Stomach smooth muscle (tissue), 2 donors: ENCODE measurements around the gene ADGRG3.

ENCODE experiments used
- H3K27ac ChIP-seq: one replicate; pipeline ENCODE4 v1.7.0; 2013; ENCODE audit warnings: mild to moderate bottlenecking, low read length, inconsistent platforms
- H3K27me3 ChIP-seq, 2 donors: one replicate each; pipeline ENCODE4 v1.7.0; 2013; ENCODE audit warnings: low read length in 2 of 2; ENCODE audit not compliant: insufficient read depth in 2 of 2, control insufficient read depth in 1 of 2
- H3K36me3 ChIP-seq, 2 donors: one replicate each; pipeline ENCODE4 v1.7.0; 2013; ENCODE audit warnings: low read length in 2 of 2; ENCODE audit not compliant: control insufficient read depth in 2 of 2, insufficient read depth in 2 of 2
- H3K4me1 ChIP-seq: one replicate; pipeline ENCODE4 v1.7.0; 2013; ENCODE audit warnings: low read length; ENCODE audit not compliant: control insufficient read depth, insufficient read depth
- H3K4me3 ChIP-seq, 2 donors: one replicate each; pipeline ENCODE4 v1.7.0; 2013; ENCODE audit warnings: low read length in 2 of 2
- H3K9ac ChIP-seq, 2 donors: one replicate each; pipeline ENCODE4 v1.7.0; 2013; ENCODE audit warnings: low read length in 2 of 2, mild to moderate bottlenecking in 1 of 2
- H3K9me3 ChIP-seq, 2 donors: one replicate each; pipeline ENCODE4 v1.7.0; 2013; ENCODE audit warnings: low read length in 2 of 2; ENCODE audit not compliant: control insufficient read depth in 2 of 2
- donor health status: healthy.
- donor health status: Pancreatic carcinoma.

Gene ADGRG3

GRCh38 chr16:57713596-57713995, 45.5 kb downstream of the ADGRG3 start:
- Histone ChIP-seq H3K4me3 (no peak overlapping the region), H3K27ac (no peak overlapping the region), H3K9ac (no peak overlapping the region), H3K27me3 (peaks cover 0 to 5% of the 10 kb centered on the region in 2 donors), H3K4me1 (no peaks in the 10 kb centered on the region), H3K36me3 (no peaks in the 10 kb centered on the region), H3K9me3 (no peaks in the 10 kb centered on the region)

DNA sequence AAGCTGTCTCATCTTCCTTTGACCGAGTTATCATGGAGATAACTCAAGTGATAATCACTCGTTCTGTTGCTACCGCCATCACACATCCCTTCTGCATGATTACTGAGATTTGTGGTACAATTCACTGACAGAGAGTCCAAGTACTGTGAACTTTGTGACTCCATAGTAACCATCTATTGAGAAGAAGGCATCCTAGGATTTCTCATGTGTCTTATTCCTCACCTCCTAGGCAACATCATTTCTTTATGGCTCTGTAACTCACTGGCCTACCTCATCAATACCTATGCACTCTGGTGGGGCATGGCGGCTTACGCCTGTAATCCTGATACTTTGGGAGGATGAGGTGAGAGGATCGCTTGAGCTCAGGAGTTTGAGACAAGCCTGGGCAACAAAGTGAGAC, 45.9 kb downstream of the ADGRG3 start:
- Histone ChIP-seq H3K4me3 (no peak overlapping the region), H3K4me1 (no peaks in the 10 kb centered on the region), H3K9me3 (no peaks in the 10 kb centered on the region), H3K27me3 (peaks cover 0 to 5% of the 10 kb centered on the region in 2 donors), H3K27ac (no peak overlapping the region), H3K9ac (no peak overlapping the region), H3K36me3 (no peaks in the 10 kb centered on the region)

GRCh38 chr16:57720142-57720575, 52.1 kb downstream of the ADGRG3 start:
- peaks cover 0 to 5% of the 10 kb centered on the region in 2 donors for H3K27me3 ChIP-seq
- no peaks in the 10 kb centered on the region for H3K4me1 ChIP-seq
- no peak overlapping the region for H3K9ac ChIP-seq
- H3K36me3 ChIP-seq = no peaks in the 10 kb centered on the region
- H3K27ac ChIP-seq = no peak overlapping the region
- no peaks in the 10 kb centered on the region for H3K9me3 ChIP-seq
- no peak overlapping the region for H3K4me3 ChIP-seq

DNA sequence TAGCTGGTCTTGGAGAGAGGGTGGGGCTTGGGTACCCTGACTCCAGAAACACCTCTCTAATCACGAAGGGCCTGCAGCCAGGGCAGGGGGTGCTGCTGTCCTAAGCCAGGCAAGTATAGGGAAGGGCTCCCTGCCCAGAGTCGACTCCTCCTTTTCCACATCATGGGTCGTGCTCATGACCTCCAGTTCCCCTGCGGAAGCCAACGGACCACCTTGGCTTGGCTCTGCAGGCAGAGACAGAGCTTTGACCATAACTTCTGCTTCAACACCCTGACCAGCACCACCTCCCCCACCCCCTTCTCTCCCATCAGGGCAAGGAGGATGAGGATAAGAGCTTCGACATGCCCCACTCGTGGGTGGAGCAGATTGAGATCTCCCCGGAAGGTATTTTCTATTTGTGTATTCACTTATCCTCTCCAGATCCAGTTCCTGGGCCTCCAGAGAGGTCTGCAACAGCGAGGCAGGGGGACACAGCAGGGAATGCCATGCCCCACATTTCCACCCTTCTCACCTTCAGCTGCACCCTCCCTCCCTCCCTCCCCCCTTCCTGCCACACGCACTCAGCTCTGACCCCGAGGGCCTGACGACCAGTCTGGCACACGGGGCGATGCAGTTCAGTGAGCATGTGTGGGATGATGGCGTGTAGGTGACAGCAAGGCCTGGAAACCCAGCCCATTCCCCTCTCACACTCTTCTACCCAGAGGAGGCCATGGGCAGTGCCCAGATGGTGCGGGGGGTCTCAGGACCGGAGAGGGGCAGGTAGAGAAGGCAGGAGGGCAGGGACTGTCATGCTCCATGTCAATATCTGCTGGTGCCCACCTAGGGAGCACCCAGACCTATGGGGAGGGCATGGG, 53.5 kb downstream of the ADGRG3 start:
- H3K36me3 ChIP-seq = no peaks in the 10 kb centered on the region
- H3K9me3 ChIP-seq = no peaks in the 10 kb centered on the region
- H3K9ac ChIP-seq = no peak overlapping the region
- peaks cover 0 to 4% of the 10 kb centered on the region in 2 donors for H3K27me3 ChIP-seq
- no peaks in the 10 kb centered on the region for H3K4me1 ChIP-seq
- no peak overlapping the region for H3K27ac ChIP-seq
- no peak overlapping the region for H3K4me3 ChIP-seq

GRCh38 chr16:57722210-57722499, 54.0 kb downstream of the ADGRG3 start:
- Histone ChIP-seq H3K4me1 (no peaks in the 10 kb centered on the region), H3K9me3 (no peaks in the 10 kb centered on the region), H3K27ac (no peak overlapping the region), H3K36me3 (no peaks in the 10 kb centered on the region), H3K4me3 (no peak overlapping the region), H3K27me3 (peaks cover 0 to 3% of the 10 kb centered on the region in 2 donors), H3K9ac (no peak overlapping the region)

- no peaks in the 10 kb centered on the region for H3K4me1 ChIP-seq
- no peaks in the 10 kb centered on the region for H3K36me3 ChIP-seq
- no peak overlapping the region for H3K9ac ChIP-seq
- no peak overlapping the region for H3K4me3 ChIP-seq
- no peaks in the 10 kb centered on the region for H3K9me3 ChIP-seq
- no peak overlapping the region for H3K27ac ChIP-seq
- peaks cover 0 to 3% of the 10 kb centered on the region in 2 donors for H3K27me3 ChIP-seq
Observed at GRCh38 chr16:57722651-57723050, 54.5 kb downstream of the ADGRG3 start.

GRCh38 chr16:57723170-57723569, 55.1 kb downstream of the ADGRG3 start:
- H3K4me3 ChIP-seq = no peak overlapping the region
- no peaks in the 10 kb centered on the region for H3K9me3 ChIP-seq
- H3K27ac ChIP-seq = no peak overlapping the region
- H3K36me3 ChIP-seq = no peaks in the 10 kb centered on the region
- H3K9ac ChIP-seq = no peak overlapping the region
- no peaks in the 10 kb centered on the region for H3K4me1 ChIP-seq
- peaks cover 0 to 3% of the 10 kb centered on the region in 2 donors for H3K27me3 ChIP-seq

DNA sequence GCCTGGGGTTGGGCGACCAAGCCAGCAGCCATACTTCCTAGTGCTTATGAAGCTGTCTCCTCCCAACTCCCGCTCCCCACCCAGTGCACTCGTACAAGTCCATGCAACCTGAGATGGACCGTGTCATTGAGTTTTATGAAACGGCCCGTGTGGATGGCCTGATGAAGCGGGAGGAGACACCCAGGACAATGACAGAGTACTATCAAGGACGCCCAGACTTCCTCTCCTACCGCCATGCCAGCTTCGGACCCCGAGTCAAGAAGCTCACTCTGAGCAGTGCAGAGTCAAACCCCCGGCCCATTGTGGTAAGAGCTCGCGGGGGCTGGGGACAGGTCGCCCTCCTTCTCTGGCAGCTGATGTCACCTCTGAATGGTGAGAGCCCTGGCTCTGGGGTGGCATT, 56.4 kb downstream of the ADGRG3 start:
- no peak overlapping the region for H3K4me3 ChIP-seq
- H3K27me3 ChIP-seq = peaks cover 0 to 3% of the 10 kb centered on the region in 2 donors
- H3K4me1 ChIP-seq = no peaks in the 10 kb centered on the region
- no peaks in the 10 kb centered on the region for H3K36me3 ChIP-seq
- no peak overlapping the region for H3K9ac ChIP-seq
- H3K9me3 ChIP-seq = no peaks in the 10 kb centered on the region
- H3K27ac ChIP-seq = no peak overlapping the region

DNA sequence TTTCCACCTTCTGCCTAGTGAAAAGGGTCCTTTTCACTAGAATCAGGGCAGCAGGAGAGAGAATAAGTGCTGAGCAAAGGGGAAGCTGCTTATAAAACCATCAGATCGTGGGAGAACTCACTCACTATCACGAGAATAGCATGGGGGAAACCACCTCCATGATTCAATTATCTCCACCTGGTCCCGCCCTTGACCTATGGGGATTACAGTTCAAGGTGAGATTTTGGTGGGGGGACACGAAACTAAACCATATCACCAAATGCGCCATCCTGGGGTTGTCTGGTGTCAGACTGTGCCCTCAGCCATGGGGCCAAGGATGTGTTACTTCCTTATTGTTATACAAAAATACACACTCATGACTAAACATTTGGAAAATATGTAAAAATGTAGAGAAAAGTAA, 57.0 kb downstream of the ADGRG3 start:
- Histone ChIP-seq H3K27me3 (peaks cover 0 to 2% of the 10 kb centered on the region in 2 donors), H3K27ac (no peak overlapping the region), H3K4me1 (no peaks in the 10 kb centered on the region), H3K9me3 (no peaks in the 10 kb centered on the region), H3K9ac (no peak overlapping the region), H3K36me3 (no peaks in the 10 kb centered on the region), H3K4me3 (no peak overlapping the region)

DNA sequence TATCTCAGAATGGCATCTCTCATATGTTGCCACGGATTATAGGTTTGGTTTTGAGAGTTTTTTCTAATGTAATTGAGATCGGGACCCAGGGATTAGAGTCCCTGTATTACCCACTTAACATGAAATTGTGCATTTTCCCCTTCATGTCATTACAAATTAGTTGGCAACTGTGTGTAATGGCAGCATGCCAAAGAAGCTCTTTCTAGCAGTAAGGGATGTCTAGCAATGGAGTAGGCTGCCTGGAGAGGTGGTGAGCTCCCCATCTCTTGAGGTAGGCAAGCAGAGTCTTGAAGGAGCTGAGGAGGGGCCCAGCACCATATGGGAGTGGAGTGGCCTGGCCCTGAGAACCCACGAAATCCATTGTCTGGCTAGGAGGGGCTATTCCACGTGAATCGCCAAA, 57.4 kb downstream of the ADGRG3 start:
- no peak overlapping the region for H3K4me3 ChIP-seq
- no peaks in the 10 kb centered on the region for H3K36me3 ChIP-seq
- H3K27ac ChIP-seq = no peak overlapping the region
- no peak overlapping the region for H3K9ac ChIP-seq
- peaks cover 0 to 2% of the 10 kb centered on the region in 2 donors for H3K27me3 ChIP-seq
- H3K4me1 ChIP-seq = no peaks in the 10 kb centered on the region
- H3K9me3 ChIP-seq = no peaks in the 10 kb centered on the region

DNA sequence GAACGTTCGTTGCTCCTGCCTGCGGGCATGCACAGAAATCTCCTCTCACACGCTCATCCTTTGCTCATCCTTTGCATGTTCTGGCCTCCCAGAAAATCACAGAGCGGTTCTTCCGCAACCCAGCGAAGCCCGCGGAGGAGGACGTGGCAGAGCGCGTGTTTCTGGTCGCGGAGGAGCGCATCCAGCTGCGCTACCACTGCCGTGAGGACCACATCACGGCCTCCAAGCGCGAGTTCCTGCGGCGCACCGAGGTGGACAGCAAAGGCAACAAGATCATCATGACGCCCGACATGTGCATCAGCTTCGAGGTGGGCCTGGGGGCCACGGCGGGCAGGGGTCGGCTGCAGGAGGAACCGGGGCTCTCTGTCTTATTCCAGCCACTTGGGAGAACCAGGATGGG, 57.9 kb downstream of the ADGRG3 start:
- H3K4me3 ChIP-seq = no peak overlapping the region
- H3K27ac ChIP-seq = no peak overlapping the region
- peaks cover 0 to 2% of the 10 kb centered on the region in 2 donors for H3K27me3 ChIP-seq

More for the DNA sequence above, 57.9 kb downstream of the ADGRG3 start:
- no peak overlapping the region for H3K9ac ChIP-seq
- H3K4me1 ChIP-seq = no peaks in the 10 kb centered on the region
- H3K9me3 ChIP-seq = no peaks in the 10 kb centered on the region
- no peaks in the 10 kb centered on the region for H3K36me3 ChIP-seq
